Measurements from ENCODE around the gene SLC22A12.
A peak's percentile ranks its signal among the peaks of the same experiment; 100 is the strongest.

Gene SLC22A12

GRCh38 chr11:64649291-64649697, 58.3 kb downstream of the SLC22A12 start:
- H3K36me3 ChIP-seq (ENCODE audit: low read depth) = no peaks in the 10 kb centered on the region
- no peaks in the 10 kb centered on the region for H3K9me3 ChIP-seq (ENCODE audit: severe bottlenecking)
- peak; percentile 33 for TF ChIP-seq CTCF (IDR thresholded peaks at IDR 0.05; ENCODE audit: poor library complexity, severe bottlenecking)
- H3K27ac ChIP-seq (ENCODE audit: poor library complexity, severe bottlenecking) = no peak overlapping the region
- H3K4me1 ChIP-seq (ENCODE audit: insufficient read depth, poor library complexity, severe bottlenecking) = no peaks in the 10 kb centered on the region
- ATAC-seq (ENCODE audit: low read depth) (no peak), DNase-seq (ENCODE audit: low spot score) (no peak)
- peaks cover 11% of the 10 kb centered on the region for H3K27me3 ChIP-seq (ENCODE audit: insufficient read depth, poor library complexity, severe bottlenecking)
- no peak overlapping the region for H3K4me3 ChIP-seq (ENCODE audit: severe bottlenecking)

GRCh38 chr11:64650923-64651523, 60.0 kb downstream of the SLC22A12 start:
- DNase-seq (ENCODE audit: low spot score) (no peak), ATAC-seq (ENCODE audit: low read depth) (no peak)
- Histone ChIP-seq H3K9me3 (ENCODE audit: severe bottlenecking) (no peaks in the 10 kb centered on the region), H3K27ac (ENCODE audit: poor library complexity, severe bottlenecking) (no peak overlapping the region), H3K4me1 (ENCODE audit: insufficient read depth, poor library complexity, severe bottlenecking) (peaks cover under 1% of the 10 kb centered on the region), H3K27me3 (ENCODE audit: insufficient read depth, poor library complexity, severe bottlenecking) (no peaks in the 10 kb centered on the region), H3K4me3 (ENCODE audit: severe bottlenecking) (no peak overlapping the region), H3K36me3 (ENCODE audit: low read depth) (no peaks in the 10 kb centered on the region)
- peak; percentile 51 for TF ChIP-seq CTCF (IDR thresholded peaks at IDR 0.05; ENCODE audit: poor library complexity, severe bottlenecking)
